K562 (cell line): ENCODE results near the gene ADK. TPM values are rescaled to one million over a fixed set of nuclear protein-coding genes. Genes with fewer than 3 reads are reported as not detected.

Experiments
- ATAC-seq: fragments of 200-7000 bp; cut with Tn5 transposase; 3 replicates; pipeline ENCODE4 v1.9.1; 2020; ENCODE audit warnings: moderate library complexity
- BruUV-seq: library from RNA; stranded (reverse); fragments of 400-500 nt; replicated peaks from 2 replicates; lab custom pipeline; 2021; lab: Mats Ljungman, UMichigan
- CTCF ChIA-PET: fragments of 300-600 bp; formaldehyde crosslinking; extraction: SDS; loops from one replicate; lab custom pipeline; 2021; ENCODE audit warnings: low intra/inter-chr PET ratio; lab: Yijun Ruan, JAX
- POLR2A ChIA-PET: fragments of 300-600, 350-650 bp; sonication (Branson Sonifier 250); formaldehyde crosslinking; extraction: SDS; loops from one replicate; lab custom pipeline; 2021; ENCODE audit warnings: antibody characterized with exemption, inconsistent platforms; lab: Yijun Ruan, JAX
- DNase-seq, 4 experiments: peaks; one replicate each; pipeline versions ENCODE4 v3.0.0 to v3.0.0-alpha.2; 2011 to 2018; ENCODE audit warnings: low spot score in 3 of 4, mixed read lengths in 3 of 4; ENCODE audit errors: extremely low read depth in 1 of 4
- FAIRE-seq: peaks from 2 replicates; lab custom pipeline; 2011; peaks lifted over from hg19 to GRCh38; lab: Jason Lieb, UNC
- H2AFZ ChIP-seq: 2 replicates; pipeline ENCODE4 v1.6.0; 2011; ENCODE audit warnings: low read depth, low read length, control low read depth, inconsistent platforms
- H3K27ac ChIP-seq: fragments of 200-600 bp; 3 replicates; pipeline ENCODE4 v1.8.0; 2011; ENCODE audit warnings: low read depth, mild to moderate bottlenecking, control low read depth, inconsistent platforms, low read length, moderate library complexity, mixed read lengths; ENCODE audit errors: extremely low read depth
- H3K27me3 ChIP-seq, 2 experiments: fragments of 300-600 bp in 1 of 2; 2 replicates in 1 of 2; 3 replicates in 1 of 2; pipeline versions ENCODE4 v1.6.0 to v1.8.0; 2011; ENCODE audit warnings: inconsistent platforms in 2 of 2, low read length in 2 of 2, mild to moderate bottlenecking in 1 of 2, mixed read lengths in 1 of 2, moderate library complexity in 1 of 2; ENCODE audit not compliant: control insufficient read depth in 2 of 2, insufficient read depth in 2 of 2
- H3K36me3 ChIP-seq: fragments of 300-600 bp; 3 replicates; pipeline ENCODE4 v1.8.0; 2011; ENCODE audit warnings: mild to moderate bottlenecking, low read length, inconsistent platforms; ENCODE audit not compliant: control insufficient read depth, insufficient read depth
- H3K4me1 ChIP-seq, 2 experiments: fragments of 200-600 bp in 1 of 2; replicated peaks in 1 of 2; 2 replicates in 1 of 2; 3 replicates in 1 of 2; pipeline versions ENCODE4 v1.5.1 to v1.8.0; 2011; ENCODE audit warnings: inconsistent platforms in 2 of 2, low read length in 2 of 2, mild to moderate bottlenecking in 1 of 2, mixed read lengths in 1 of 2, moderate library complexity in 1 of 2; ENCODE audit not compliant: control insufficient read depth in 2 of 2, insufficient read depth in 2 of 2
- H3K4me2 ChIP-seq: 2 replicates; pipeline ENCODE4 v1.6.1; 2011; ENCODE audit warnings: low read length, control low read depth, inconsistent platforms, mixed read lengths; ENCODE audit not compliant: insufficient read depth
- H3K4me3 ChIP-seq: fragments of 200-600 bp; sonication (generic), shearing (Covaris generic); 2 replicates; pipeline ENCODE4 v1.5.1; 2016; ENCODE audit warnings: control low read depth, inconsistent platforms
- H3K79me2 ChIP-seq: fragments of 200-600 bp; 3 replicates; pipeline ENCODE4 v1.8.0; 2011; ENCODE audit warnings: low read length, inconsistent platforms; ENCODE audit not compliant: control insufficient read depth, insufficient read depth
- H3K9ac ChIP-seq, 2 experiments: 2 replicates each; pipeline versions ENCODE4 v1.6.0 to v1.6.1; 2011; ENCODE audit warnings: low read depth in 2 of 2, low read length in 2 of 2, control low read depth in 1 of 2, inconsistent platforms in 1 of 2, mild to moderate bottlenecking in 1 of 2, mixed read lengths in 1 of 2; ENCODE audit not compliant: insufficient read depth in 1 of 2
- H3K9me1 ChIP-seq: one replicate; pipeline ENCODE4 v1.6.0; 2011; ENCODE audit warnings: inconsistent platforms, mild to moderate bottlenecking, low read length, moderate library complexity; ENCODE audit not compliant: control insufficient read depth, insufficient read depth
- H3K9me3 ChIP-seq: replicated peaks from 2 replicates; pipeline ENCODE4 v1.5.1; 2011; ENCODE audit warnings: low read depth, low read length, inconsistent platforms; ENCODE audit not compliant: control insufficient read depth, insufficient read depth
- H4K20me1 ChIP-seq: replicated peaks from 2 replicates; pipeline ENCODE4 v1.6.1; 2011; ENCODE audit warnings: low read length, inconsistent platforms, mixed read lengths; ENCODE audit not compliant: control insufficient read depth, insufficient read depth
- C11orf30 ChIP-seq: fragments of 450-650 bp; IDR thresholded peaks from 2 replicates; pipeline ENCODE4 v1.6.1; 2016; ENCODE audit warnings: low read depth, mild to moderate bottlenecking
- CBX2 ChIP-seq: fragments of 200-600 bp; sonication (generic); IDR thresholded peaks from one replicate; pipeline ENCODE4 v1.6.1; 2012; ENCODE audit warnings: mild to moderate bottlenecking, low read length, inconsistent platforms; ENCODE audit not compliant: insufficient read depth, poor library complexity, severe bottlenecking
- CBX8 ChIP-seq: fragments of 200-600 bp; sonication (generic); IDR thresholded peaks from 2 replicates; pipeline ENCODE4 v1.6.1; 2012; ENCODE audit warnings: borderline replicate concordance, mixed run types, low read depth, mild to moderate bottlenecking, moderate library complexity, mixed read lengths, low read length, control low read depth, inconsistent platforms; ENCODE audit not compliant: poor library complexity, severe bottlenecking; ENCODE audit errors: extremely low read depth
- E2F8 ChIP-seq: fragments of 450-650 bp; IDR thresholded peaks from 2 replicates; pipeline ENCODE4 v1.7.1; 2018; ENCODE audit warnings: mild to moderate bottlenecking, low read depth; ENCODE audit not compliant: partially characterized antibody
- FOXP1 ChIP-seq: sonication (generic); formaldehyde crosslinking; IDR thresholded peaks from 2 replicates; pipeline ENCODE4 v1.8.0; 2022; ENCODE audit warnings: mild to moderate bottlenecking, missing genetic modification reagents
- PCBP1 ChIP-seq: fragments of 200-400 bp; formaldehyde crosslinking; IDR thresholded peaks from 2 replicates; pipeline ENCODE4 v1.6.1; 2018; ENCODE audit warnings: mild to moderate bottlenecking, low read depth, low read length; ENCODE audit not compliant: poor library complexity, severe bottlenecking
- TFAM ChIP-seq: fragments of 250-450 bp; sonication (Bioruptor Pico); conservative IDR thresholded peaks from 2 replicates; pipeline ENCODE4 v1.5.0; 2021; ENCODE audit warnings: mild to moderate bottlenecking, moderate library complexity
- TRIM28 ChIP-seq: fragments of 450-650 bp; IDR thresholded peaks from 2 replicates; pipeline ENCODE4 v1.6.1; 2017
- ZNF398 ChIP-seq: fragments of 250-450 bp; sonication (Bioruptor Pico); IDR thresholded peaks from 2 replicates; pipeline ENCODE4 v1.8.0; 2021; ENCODE audit warnings: moderate library complexity, mild to moderate bottlenecking, inconsistent platforms
- in situ Hi-C: fragments of 300-500 bp; cut with MboI; formaldehyde crosslinking; loops from 4 replicates; pipeline ENCODE4 v1.15.0; 2018; ENCODE audit warnings: inconsistent platforms, mixed read lengths
- intact Hi-C: fragments of 100-400 bp; cut with micrococcal nuclease; formaldehyde crosslinking; loops from 2 replicates; pipeline ENCODE4 v1.14.2; 2022
- polyA plus RNA-seq, 8 experiments: library from polyadenylated mRNA; depleted of rRNA in 4 of 8; stranded (reverse) in 5 of 8; unstranded in 3 of 8; fragments of >200 nt; fragmentation: Nextera tagmentation in 2 of 8; fragmentation: Illumina TruSeq in 1 of 8; extraction: Ambion mirVana in 2 of 8; extraction: Trizol in 1 of 8; gene quantifications; 2 replicates each; pipeline versions ENCODE4 v1.2.1 to v1.2.3, GENCODE V29; 2011 to 2014; ENCODE audit warnings: inconsistent platforms in 1 of 8, missing spikeins in 1 of 8
- total RNA-seq, 7 experiments: library from RNA; depleted of rRNA in 6 of 7; stranded (reverse); fragments of >200 nt in 6 of 7; fragmentation: Illumina TruSeq in 2 of 7; extraction: Trizol in 2 of 7; gene quantifications; 2 replicates each; pipeline versions ENCODE4 v1.2.1 to v1.2.3, GENCODE V29; 2011 to 2021; ENCODE audit warnings: low replicate concordance in 1 of 7
- TF ChIP-seq, protein P1 (sequence below): sonication (generic); formaldehyde crosslinking; IDR thresholded peaks from 2 replicates; pipeline ENCODE4 v1.4.0; 2020; ENCODE audit warnings: mild to moderate bottlenecking, missing genetic modification reagents
- TF ChIP-seq, protein P2 (sequence below): fragments of 150-350 bp; IDR thresholded peaks from 2 replicates; pipeline ENCODE4 v1.6.1; 2014; ENCODE audit warnings: low read depth, mild to moderate bottlenecking, low read length, borderline replicate concordance

ADK gene
- total and polyA plus RNA-seq, 9 of the 15 experiments (the other 6 are each of a cell fraction or from before 2014, with no cell fraction given): 54.2 to 97.8 (median 73.6) TPM

GRCh38 chr10:74437822-74438221, 286.8 kb downstream of the ADK start:
- H3K4me3 ChIP-seq: no peak overlapping the region
- no peaks in the 10 kb centered on the region for H3K79me2 ChIP-seq
- no peak overlapping the region for H3K4me2 ChIP-seq
- H3K27ac ChIP-seq: no peak overlapping the region
- ATAC-seq (peak; percentile 32; the same call in 1 of the 3 replicates), DNase-seq (no peak), FAIRE-seq (no peak)
- no TSS peak for BruUV-seq
- no peaks in the 10 kb centered on the region for H3K27me3 ChIP-seq
- peaks cover 0 to 4% of the 10 kb centered on the region in 2 experiments; a peak in 3 of 5 replicates for H3K4me1 ChIP-seq
- in situ Hi-C loops (no loop called here), intact Hi-C loops (no loop called here)
- ChIA-PET CTCF (no interaction called here), POLR2A (no interaction called here)
- H3K36me3 ChIP-seq: 0 out of 3 replicates have a peak, but pooled peaks cover 3% of the 10 kb centered on the region
- no peaks in the 10 kb centered on the region for H3K9me3 ChIP-seq
- no peak overlapping the region for H2AFZ ChIP-seq
- no peaks in the 10 kb centered on the region for H3K9me1 ChIP-seq
- H3K9ac ChIP-seq: no peak overlapping the region
- H4K20me1 ChIP-seq: no peaks in the 10 kb centered on the region
- TF ChIP-seq, protein P1, sequence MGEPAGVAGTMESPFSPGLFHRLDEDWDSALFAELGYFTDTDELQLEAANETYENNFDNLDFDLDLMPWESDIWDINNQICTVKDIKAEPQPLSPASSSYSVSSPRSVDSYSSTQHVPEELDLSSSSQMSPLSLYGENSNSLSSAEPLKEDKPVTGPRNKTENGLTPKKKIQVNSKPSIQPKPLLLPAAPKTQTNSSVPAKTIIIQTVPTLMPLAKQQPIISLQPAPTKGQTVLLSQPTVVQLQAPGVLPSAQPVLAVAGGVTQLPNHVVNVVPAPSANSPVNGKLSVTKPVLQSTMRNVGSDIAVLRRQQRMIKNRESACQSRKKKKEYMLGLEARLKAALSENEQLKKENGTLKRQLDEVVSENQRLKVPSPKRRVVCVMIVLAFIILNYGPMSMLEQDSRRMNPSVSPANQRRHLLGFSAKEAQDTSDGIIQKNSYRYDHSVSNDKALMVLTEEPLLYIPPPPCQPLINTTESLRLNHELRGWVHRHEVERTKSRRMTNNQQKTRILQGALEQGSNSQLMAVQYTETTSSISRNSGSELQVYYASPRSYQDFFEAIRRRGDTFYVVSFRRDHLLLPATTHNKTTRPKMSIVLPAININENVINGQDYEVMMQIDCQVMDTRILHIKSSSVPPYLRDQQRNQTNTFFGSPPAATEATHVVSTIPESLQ (CRISPR knock-in tag): no peak
- no peak for TF ChIP-seq E2F8
- TF ChIP-seq FOXP1 (CRISPR knock-in tag): no peak
- no peak for TF ChIP-seq C11orf30
- no peak for TF ChIP-seq TRIM28
- no peak for TF ChIP-seq PCBP1
- no peak for TF ChIP-seq TFAM (CRISPR knock-in tag)
- no peak for TF ChIP-seq CBX2
- TF ChIP-seq CBX8: no peak
- no peak for TF ChIP-seq ZNF398 (CRISPR knock-in tag)
- TF ChIP-seq, protein P2, sequence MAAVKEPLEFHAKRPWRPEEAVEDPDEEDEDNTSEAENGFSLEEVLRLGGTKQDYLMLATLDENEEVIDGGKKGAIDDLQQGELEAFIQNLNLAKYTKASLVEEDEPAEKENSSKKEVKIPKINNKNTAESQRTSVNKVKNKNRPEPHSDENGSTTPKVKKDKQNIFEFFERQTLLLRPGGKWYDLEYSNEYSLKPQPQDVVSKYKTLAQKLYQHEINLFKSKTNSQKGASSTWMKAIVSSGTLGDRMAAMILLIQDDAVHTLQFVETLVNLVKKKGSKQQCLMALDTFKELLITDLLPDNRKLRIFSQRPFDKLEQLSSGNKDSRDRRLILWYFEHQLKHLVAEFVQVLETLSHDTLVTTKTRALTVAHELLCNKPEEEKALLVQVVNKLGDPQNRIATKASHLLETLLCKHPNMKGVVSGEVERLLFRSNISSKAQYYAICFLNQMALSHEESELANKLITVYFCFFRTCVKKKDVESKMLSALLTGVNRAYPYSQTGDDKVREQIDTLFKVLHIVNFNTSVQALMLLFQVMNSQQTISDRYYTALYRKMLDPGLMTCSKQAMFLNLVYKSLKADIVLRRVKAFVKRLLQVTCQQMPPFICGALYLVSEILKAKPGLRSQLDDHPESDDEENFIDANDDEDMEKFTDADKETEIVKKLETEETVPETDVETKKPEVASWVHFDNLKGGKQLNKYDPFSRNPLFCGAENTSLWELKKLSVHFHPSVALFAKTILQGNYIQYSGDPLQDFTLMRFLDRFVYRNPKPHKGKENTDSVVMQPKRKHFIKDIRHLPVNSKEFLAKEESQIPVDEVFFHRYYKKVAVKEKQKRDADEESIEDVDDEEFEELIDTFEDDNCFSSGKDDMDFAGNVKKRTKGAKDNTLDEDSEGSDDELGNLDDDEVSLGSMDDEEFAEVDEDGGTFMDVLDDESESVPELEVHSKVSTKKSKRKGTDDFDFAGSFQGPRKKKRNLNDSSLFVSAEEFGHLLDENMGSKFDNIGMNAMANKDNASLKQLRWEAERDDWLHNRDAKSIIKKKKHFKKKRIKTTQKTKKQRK: no peak
